ENCODE data around the gene TUT4.

GRCh38 chr1:52585474-52585873 lies 32.6 kb upstream of the TUT4 start:
- TF ChIP-seq EZH2 (IDR thresholded peaks at IDR 0.05; ENCODE audit: low read length, unreplicated experiment) (no peak), CTCF (conservative IDR thresholded peaks at IDR 0.05; ENCODE audit: low read depth, low read length) (no peak)
